GM21367 (cell line): ENCODE data around the gene ASNS.

Experiments used
- ATAC-seq: cut with Tn5 transposase; IDR thresholded peaks from one replicate; pipeline ENCODE4 v1.9.1; 2021; ENCODE audit not compliant: unreplicated experiment

Gene ASNS

GRCh38 chr7:97842772-97843345 is 29.3 kb downstream of the ASNS start:
- no peak for ATAC-seq

GRCh38 chr7:97842006-97842405 is 30.2 kb downstream of the ASNS start:
- no peak for ATAC-seq

DNA sequence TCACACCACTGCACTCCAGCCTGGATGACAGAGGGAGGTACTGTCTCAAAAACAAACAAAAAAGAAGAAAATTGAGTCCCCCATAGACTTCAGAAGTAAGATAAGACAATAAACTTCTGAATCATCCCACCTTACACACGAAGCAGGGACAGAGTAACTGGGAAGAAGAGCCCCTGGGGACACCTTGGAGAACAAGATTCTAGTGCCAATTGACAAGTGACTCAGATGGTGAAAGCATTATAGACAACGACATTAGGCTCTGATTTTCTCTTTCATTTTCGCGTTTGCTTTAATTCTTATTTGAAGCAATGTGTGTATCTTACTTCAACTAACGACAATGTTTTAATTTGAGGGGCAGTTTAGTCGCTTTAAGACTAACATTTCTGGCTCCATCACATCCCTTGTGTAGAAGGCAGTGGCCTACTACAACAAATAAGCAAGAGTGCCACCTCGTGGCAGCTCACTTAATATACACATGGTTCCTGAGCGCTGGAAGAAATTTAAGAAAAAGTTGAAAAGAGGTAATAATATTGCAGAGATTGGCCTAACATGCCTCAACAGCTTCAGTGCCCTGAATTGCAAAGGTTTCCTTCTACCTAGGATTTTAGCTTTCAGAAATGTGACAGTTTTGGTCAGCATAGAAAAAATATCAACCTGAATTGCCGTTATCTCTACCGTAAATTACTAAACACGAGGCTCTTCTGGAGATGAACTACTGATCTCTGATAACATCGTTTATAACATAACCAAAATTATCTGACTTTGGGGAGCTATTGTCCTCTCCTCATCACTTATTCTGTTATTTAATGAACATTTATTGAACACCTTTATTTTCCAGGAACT is 36.7 kb downstream of the ASNS start:
- peak; percentile 84 for ATAC-seq

DNA sequence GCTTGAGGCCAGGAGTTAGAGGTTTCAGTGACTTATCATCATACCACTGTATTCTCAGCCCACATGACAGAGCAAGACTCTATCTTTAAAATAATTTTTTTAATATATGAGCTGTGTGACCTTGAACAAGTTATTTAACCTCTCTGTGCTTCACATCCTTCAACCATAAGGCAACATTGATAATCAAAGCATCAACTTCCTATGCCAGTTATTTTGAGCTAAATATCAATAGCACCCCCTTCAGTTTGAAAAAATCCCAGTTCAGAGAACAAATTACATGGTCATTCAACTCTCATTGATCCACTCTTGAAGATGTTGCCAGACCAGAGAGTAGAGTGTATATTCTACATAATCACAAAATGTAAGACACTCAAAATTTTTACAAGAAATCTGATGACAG is 53.0 kb downstream of the ASNS start:
- ATAC-seq, result no peak

- ATAC-seq, result no peak
These were observed 54.0 kb downstream of the ASNS start for GRCh38 chr7:97818066-97818663.
